HG02885 (cell line): Measurements from ENCODE around the gene UNKL.

Experiments
- ATAC-seq: cut with Tn5 transposase; IDR thresholded peaks from one replicate; pipeline ENCODE4 v1.9.1; 2021; ENCODE audit warnings: mild to moderate bottlenecking; ENCODE audit not compliant: unreplicated experiment, poor library complexity

Gene UNKL

GRCh38 chr16:1407753-1408152 lies 6.8 kb downstream of the UNKL start:
- no peak for ATAC-seq

- ATAC-seq = no peak
These were observed 10.8 kb downstream of the UNKL start for GRCh38 chr16:1403733-1404132.

- ATAC-seq = no peak
These were observed 11.5 kb downstream of the UNKL start for GRCh38 chr16:1403036-1403435.

- no peak for ATAC-seq
These were observed 12.7 kb downstream of the UNKL start for GRCh38 chr16:1401758-1402154.

GRCh38 chr16:1401061-1401757 lies 13.3 kb downstream of the UNKL start:
- ATAC-seq = no peak

- no peak for ATAC-seq
These were observed 15.5 kb downstream of the UNKL start for GRCh38 chr16:1398826-1399581.

- ATAC-seq = no peak
These were observed 16.2 kb downstream of the UNKL start for GRCh38 chr16:1398351-1398750.

GRCh38 chr16:1397779-1398178 lies 16.7 kb downstream of the UNKL start:
- ATAC-seq = no peak

- ATAC-seq = no peak
These were observed 19.0 kb downstream of the UNKL start for GRCh38 chr16:1395444-1396031.

GRCh38 chr16:1394367-1394951 lies 20.0 kb downstream of the UNKL start:
- no peak for ATAC-seq

GRCh38 chr16:1393613-1394176 lies 20.8 kb downstream of the UNKL start:
- no peak for ATAC-seq

GRCh38 chr16:1392826-1393225 lies 21.7 kb downstream of the UNKL start:
- no peak for ATAC-seq

- no peak for ATAC-seq
These were observed 24.2 kb downstream of the UNKL start for GRCh38 chr16:1390239-1390779.

GRCh38 chr16:1389762-1390161 lies 24.7 kb downstream of the UNKL start:
- no peak for ATAC-seq

- ATAC-seq = no peak
These were observed 27.2 kb downstream of the UNKL start for GRCh38 chr16:1387331-1387730.

GRCh38 chr16:1385232-1385631 lies 29.3 kb downstream of the UNKL start:
- ATAC-seq = no peak

GRCh38 chr16:1383556-1383955 lies 30.9 kb downstream of the UNKL start:
- no peak for ATAC-seq

- ATAC-seq = no peak
These were observed 32.7 kb downstream of the UNKL start for GRCh38 chr16:1381612-1382406.

- ATAC-seq = no peak
These were observed 34.3 kb downstream of the UNKL start for GRCh38 chr16:1380195-1380594.
